Thyroid gland (tissue), 4 donors: ENCODE measurements around the gene UBA52.

Experiments
- CTCF ChIP-seq, 6 experiments: fragments of 200-600 bp in 3 of 6; fragments of 450-650 bp in 3 of 6; sonication (generic) in 3 of 6; IDR thresholded peaks; one replicate each; pipeline ENCODE4 v1.5.1; 2016 to 2019; ENCODE audit warnings: antibody characterized with exemption in 6 of 6, mild to moderate bottlenecking in 2 of 6, inconsistent platforms in 1 of 6, moderate library complexity in 1 of 6
- POLR2A ChIP-seq, 2 donors: fragments of 450-650 bp; IDR thresholded peaks; one replicate each; pipeline ENCODE4 v1.6.1; 2017; ENCODE audit warnings: antibody characterized with exemption in 2 of 2, mild to moderate bottlenecking in 2 of 2, moderate library complexity in 1 of 2

- TF ChIP-seq CTCF (IDR thresholded peaks at IDR 0.05) (no peak), POLR2A (IDR thresholded peaks at IDR 0.05) (no peak)
Observed at GRCh38 chr19:18587561-18587960, 15.9 kb downstream of the UBA52 start.
